Left ventricle myocardium superior (tissue), 1 donor: ENCODE results near the gene HECTD3. TPM values are rescaled to one million over a fixed set of nuclear protein-coding genes. Genes with fewer than 3 reads are reported as not detected.

Experiments
- total RNA-seq: library from RNA; stranded (reverse); fragmentation: NEBNext Ultra II Directional; extraction: Animal tissue kit (Norgen Biotek cat#: 25700); gene quantifications from one replicate; pipeline ENCODE4 v1.2.1, GENCODE V29; 2021
- donor health status: DM: no; HTN: yes; CAD: no; lungs with severe emphysema.

HECTD3 gene
- total RNA-seq, 1 donor from 2014 or later: 23.7 TPM

Other genes starting within 250 kb of the HECTD3 start
- 727 TPM for gene RPS8, start 235.8 kb downstream of the HECTD3 start, total RNA-seq
- 0.12 TPM for gene BEST4, start 223.2 kb downstream of the HECTD3 start, total RNA-seq
- 7.5 TPM for gene PLK3, start 210.9 kb downstream of the HECTD3 start, total RNA-seq
- gene DYNLT4, start 204.0 kb downstream of the HECTD3 start, total RNA-seq: 0.35 TPM
- 2.5 TPM for gene BTBD19, start 202.8 kb downstream of the HECTD3 start, total RNA-seq
- gene PTCH2, start 168.1 kb downstream of the HECTD3 start, total RNA-seq: 0.40 TPM
- gene EIF2B3, start 24.7 kb downstream of the HECTD3 start, total RNA-seq: 41.5 TPM
- gene UROD, start 930 bp upstream of the HECTD3 start, total RNA-seq: 84.8 TPM
- 0.84 TPM for gene ZSWIM5, start 195.3 kb upstream of the HECTD3 start, total RNA-seq